PC-9 (cell line): Measurements from ENCODE around the gene MAPRE3. TPM values are rescaled to one million over a fixed set of nuclear protein-coding genes. Genes with fewer than 3 reads are reported as not detected.

Experiments used
- BruUV-seq: library from RNA; stranded (reverse); fragments of 400-500 nt; replicated peaks from 2 replicates; lab custom pipeline; 2021; lab: Mats Ljungman, UMichigan
- CTCF ChIA-PET: fragments of 300-600 bp; sonication (Branson Sonifier 250); formaldehyde crosslinking; loops from one replicate; lab custom pipeline; 2022; ENCODE audit warnings: antibody characterized with exemption; lab: Charles Lee
- POLR2A ChIA-PET: fragments of 300-600 bp; sonication (Branson Sonifier 250); formaldehyde crosslinking; loops from one replicate; lab custom pipeline; 2022; ENCODE audit warnings: antibody characterized with exemption; ENCODE audit not compliant: unreplicated experiment; lab: Charles Lee
- DNase-seq, 2 experiments: peaks; one replicate each; pipeline versions ENCODE4 v3.0.0 to v3.0.0-alpha.2; 2015 to 2022; ENCODE audit warnings: mixed read lengths in 1 of 2
- H2AFZ ChIP-seq: fragments of 200-600 bp; sonication (generic); 2 replicates; pipeline ENCODE4 v1.8.1; 2017; ENCODE audit warnings: antibody characterized with exemption
- H3F3A ChIP-seq: fragments of 200-600 bp; sonication (generic); 2 replicates; pipeline ENCODE4 v1.8.1; 2017; ENCODE audit warnings: antibody characterized with exemption, mild to moderate bottlenecking, low read depth; ENCODE audit not compliant: insufficient read depth
- H3K27ac ChIP-seq: fragments of 200-600 bp; sonication (generic); 2 replicates; pipeline ENCODE4 v1.6.1; 2016; ENCODE audit warnings: mixed run types
- H3K27me3 ChIP-seq: fragments of 200-600 bp; sonication (generic); 2 replicates; pipeline ENCODE4 v1.6.1; 2016; ENCODE audit warnings: low read depth, mixed run types; ENCODE audit not compliant: insufficient read depth
- H3K36me3 ChIP-seq: fragments of 200-600 bp; sonication (generic); 2 replicates; pipeline ENCODE4 v1.6.1; 2016; ENCODE audit warnings: low read depth, mixed run types
- H3K4me1 ChIP-seq: fragments of 200-600 bp; sonication (generic); replicated peaks from 2 replicates; pipeline ENCODE4 v1.6.1; 2016; ENCODE audit warnings: mixed run types; ENCODE audit not compliant: insufficient read depth
- H3K4me2 ChIP-seq: fragments of 200-600 bp; sonication (generic); 2 replicates; pipeline ENCODE4 v1.6.1; 2017; ENCODE audit warnings: mixed run types
- H3K4me3 ChIP-seq: fragments of 200-600 bp; sonication (generic); 2 replicates; pipeline ENCODE4 v1.6.1; 2016; ENCODE audit warnings: mixed run types
- H3K79me2 ChIP-seq: fragments of 200-600 bp; sonication (generic); 2 replicates; pipeline ENCODE4 v1.6.1; 2017; ENCODE audit warnings: low read depth, mixed run types
- H3K9me2 ChIP-seq: fragments of 200-600 bp; sonication (generic); 2 replicates; pipeline ENCODE4 v1.8.1; 2017; ENCODE audit warnings: mild to moderate bottlenecking; ENCODE audit not compliant: insufficient read depth
- H3K9me3 ChIP-seq: fragments of 200-600 bp; sonication (generic); 2 replicates; pipeline ENCODE4 v1.8.1; 2016; ENCODE audit warnings: low read depth; ENCODE audit not compliant: insufficient read depth
- H4K20me1 ChIP-seq: fragments of 200-600 bp; sonication (generic); 2 replicates; pipeline ENCODE4 v1.8.1; 2017; ENCODE audit not compliant: insufficient read depth
- EZH2 ChIP-seq: fragments of 200-600 bp; sonication (generic); IDR thresholded peaks from 2 replicates; pipeline ENCODE4 v1.8.0; 2017; ENCODE audit warnings: antibody characterized with exemption, low read depth
- intact Hi-C: fragments of 100-400 bp; cut with micrococcal nuclease; formaldehyde crosslinking; loops from one replicate; pipeline ENCODE4 v1.10.0; 2022; ENCODE audit not compliant: unreplicated experiment
- total RNA-seq: library from RNA; stranded (reverse); gene quantifications from 2 replicates; pipeline ENCODE4 v1.2.3, GENCODE V29; 2021
- TF ChIP-seq, protein P1 (sequence below): fragments of 200-600 bp; sonication (generic); conservative IDR thresholded peaks from 2 replicates; pipeline ENCODE4 v1.6.1; 2017; ENCODE audit warnings: mixed run types, antibody characterized with exemption, mild to moderate bottlenecking, moderate library complexity

The MAPRE3 gene
- total RNA-seq, 1 experiment from 2014 or later, result 25.2 TPM

DNA sequence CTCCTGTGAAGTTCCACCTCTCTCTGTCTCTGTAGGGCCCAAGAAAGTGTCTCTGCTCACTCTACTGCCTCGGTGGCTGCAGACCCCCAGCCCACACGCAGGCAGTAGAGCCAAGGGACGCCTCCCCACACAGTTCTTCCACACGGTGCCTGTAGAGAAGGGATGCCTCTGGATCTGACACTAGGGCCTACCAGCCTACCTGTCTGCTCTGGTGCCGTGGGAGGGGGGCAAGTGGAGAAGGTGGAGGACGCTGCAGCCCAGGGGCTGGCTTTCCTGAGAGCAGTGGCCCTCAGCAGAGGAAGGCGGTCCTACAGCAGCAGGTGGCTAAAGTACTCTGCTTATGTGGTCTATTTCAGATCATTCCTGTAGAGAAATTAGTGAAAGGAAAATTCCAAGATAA lies 53.3 kb downstream of the MAPRE3 start:
- intact Hi-C loops, result no loop called here
- Histone ChIP-seq H3F3A (peaks cover 34% of the 10 kb centered on the region), H3K9me2 (no peaks in the 10 kb centered on the region), H3K27me3 (no peaks in the 10 kb centered on the region), H3K79me2 (peaks cover 7% of the 10 kb centered on the region; the same call in 1 of the 2 replicates), H3K4me2 (no peak overlapping the region), H3K36me3 (0 out of 2 replicates have a peak, but pooled peaks cover 5% of the 10 kb centered on the region), H2AFZ (no peak overlapping the region), H3K4me3 (no peak overlapping the region), H3K27ac (no peak overlapping the region), H4K20me1 (no peaks in the 10 kb centered on the region), H3K9me3 (no peaks in the 10 kb centered on the region), H3K4me1 (peaks cover 35% of the 10 kb centered on the region)
- no peak for DNase-seq
- ChIA-PET CTCF (interaction anchor here (0.6 kb wide), 1 partner anchor 256 kb away, joined by 4 read pairs; no protein-coding TSS in a partner anchor), POLR2A (no interaction called here)
- TF ChIP-seq EZH2, result no peak
- BruUV-seq, result no TSS peak

DNA sequence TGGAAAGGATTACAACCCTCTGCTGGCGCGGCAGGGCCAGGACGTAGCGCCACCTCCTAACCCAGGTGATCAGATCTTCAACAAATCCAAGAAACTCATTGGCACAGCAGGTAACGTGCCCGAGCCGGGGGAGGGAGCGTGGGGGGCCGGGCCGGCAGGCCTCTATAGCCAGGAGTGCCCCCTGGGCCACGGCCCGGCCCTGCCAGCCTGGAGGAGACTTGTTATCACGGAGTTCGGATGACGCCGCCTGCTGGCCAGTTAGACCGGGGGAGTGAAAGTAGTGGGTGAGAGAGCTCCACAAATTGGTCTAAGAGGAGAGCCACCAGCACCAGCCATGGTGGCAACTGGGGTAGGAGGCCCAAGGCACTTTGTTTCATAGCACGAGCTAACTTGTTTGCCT lies 53.8 kb downstream of the MAPRE3 start:
- ChIA-PET POLR2A (no interaction called here), CTCF (no interaction called here)
- intact Hi-C loops, result no loop called here
- Histone ChIP-seq H3F3A (peaks cover 34% of the 10 kb centered on the region), H3K9me3 (no peaks in the 10 kb centered on the region), H3K4me1 (peaks cover 35% of the 10 kb centered on the region), H3K27me3 (no peaks in the 10 kb centered on the region), H3K27ac (no peak overlapping the region), H3K4me3 (no peak overlapping the region), H3K4me2 (no peak overlapping the region), H3K36me3 (0 out of 2 replicates have a peak, but pooled peaks cover 5% of the 10 kb centered on the region), H2AFZ (no peak overlapping the region), H3K9me2 (no peaks in the 10 kb centered on the region), H4K20me1 (no peaks in the 10 kb centered on the region), H3K79me2 (peaks cover 7% of the 10 kb centered on the region; the same call in 1 of the 2 replicates)
- BruUV-seq, result no TSS peak
- TF ChIP-seq, protein P1, sequence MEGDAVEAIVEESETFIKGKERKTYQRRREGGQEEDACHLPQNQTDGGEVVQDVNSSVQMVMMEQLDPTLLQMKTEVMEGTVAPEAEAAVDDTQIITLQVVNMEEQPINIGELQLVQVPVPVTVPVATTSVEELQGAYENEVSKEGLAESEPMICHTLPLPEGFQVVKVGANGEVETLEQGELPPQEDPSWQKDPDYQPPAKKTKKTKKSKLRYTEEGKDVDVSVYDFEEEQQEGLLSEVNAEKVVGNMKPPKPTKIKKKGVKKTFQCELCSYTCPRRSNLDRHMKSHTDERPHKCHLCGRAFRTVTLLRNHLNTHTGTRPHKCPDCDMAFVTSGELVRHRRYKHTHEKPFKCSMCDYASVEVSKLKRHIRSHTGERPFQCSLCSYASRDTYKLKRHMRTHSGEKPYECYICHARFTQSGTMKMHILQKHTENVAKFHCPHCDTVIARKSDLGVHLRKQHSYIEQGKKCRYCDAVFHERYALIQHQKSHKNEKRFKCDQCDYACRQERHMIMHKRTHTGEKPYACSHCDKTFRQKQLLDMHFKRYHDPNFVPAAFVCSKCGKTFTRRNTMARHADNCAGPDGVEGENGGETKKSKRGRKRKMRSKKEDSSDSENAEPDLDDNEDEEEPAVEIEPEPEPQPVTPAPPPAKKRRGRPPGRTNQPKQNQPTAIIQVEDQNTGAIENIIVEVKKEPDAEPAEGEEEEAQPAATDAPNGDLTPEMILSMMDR, result no peak
- no peak for TF ChIP-seq EZH2
- DNase-seq, result no peak

DNA sequence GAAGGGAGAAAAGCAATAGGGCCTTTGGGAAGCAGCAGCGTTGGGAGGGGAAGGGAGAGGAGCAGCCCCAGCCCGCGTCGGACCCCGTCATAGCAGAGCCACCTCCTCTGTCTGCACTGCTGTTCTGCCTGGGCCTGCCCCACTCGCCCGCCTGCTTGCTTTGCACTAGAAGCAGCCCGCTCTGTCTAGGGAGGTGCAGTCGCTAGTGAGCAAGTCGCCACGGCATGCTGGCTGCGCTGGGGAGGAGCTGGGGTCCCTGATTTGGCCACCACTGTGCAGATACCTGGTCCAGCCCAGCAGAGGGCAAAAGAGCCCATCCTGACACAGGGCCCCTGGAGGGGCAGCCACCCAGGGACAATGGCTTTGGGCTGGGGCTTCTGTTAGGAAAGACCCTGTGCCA lies 54.4 kb downstream of the MAPRE3 start:
- ChIA-PET POLR2A (no interaction called here), CTCF (no interaction called here)
- Histone ChIP-seq H3K9me3 (no peaks in the 10 kb centered on the region), H3K4me2 (no peak overlapping the region), H3F3A (peaks cover 36% of the 10 kb centered on the region), H3K4me3 (no peak overlapping the region), H3K9me2 (no peaks in the 10 kb centered on the region), H3K27me3 (no peaks in the 10 kb centered on the region), H3K79me2 (peaks cover 2% of the 10 kb centered on the region; the same call in 1 of the 2 replicates), H3K27ac (no peak overlapping the region), H3K4me1 (peaks cover 30% of the 10 kb centered on the region), H3K36me3 (0 out of 2 replicates have a peak, but pooled peaks cover 5% of the 10 kb centered on the region), H4K20me1 (no peaks in the 10 kb centered on the region), H2AFZ (no peak overlapping the region)
- DNase-seq, result no peak
- no TSS peak for BruUV-seq
- intact Hi-C loops, result no loop called here
- TF ChIP-seq, protein P1, result no peak
- no peak for TF ChIP-seq EZH2
